Measurements from ENCODE around the gene MADCAM1. TPM values are rescaled to one million over a fixed set of nuclear protein-coding genes. Genes with fewer than 3 reads are reported as not detected.
A peak's percentile ranks its signal among the peaks of the same experiment; 100 is the strongest.

Gene MADCAM1
- total and polyA plus RNA-seq, 2 experiments from 2014 or later: 2.9 to 4.0 TPM

DNA sequence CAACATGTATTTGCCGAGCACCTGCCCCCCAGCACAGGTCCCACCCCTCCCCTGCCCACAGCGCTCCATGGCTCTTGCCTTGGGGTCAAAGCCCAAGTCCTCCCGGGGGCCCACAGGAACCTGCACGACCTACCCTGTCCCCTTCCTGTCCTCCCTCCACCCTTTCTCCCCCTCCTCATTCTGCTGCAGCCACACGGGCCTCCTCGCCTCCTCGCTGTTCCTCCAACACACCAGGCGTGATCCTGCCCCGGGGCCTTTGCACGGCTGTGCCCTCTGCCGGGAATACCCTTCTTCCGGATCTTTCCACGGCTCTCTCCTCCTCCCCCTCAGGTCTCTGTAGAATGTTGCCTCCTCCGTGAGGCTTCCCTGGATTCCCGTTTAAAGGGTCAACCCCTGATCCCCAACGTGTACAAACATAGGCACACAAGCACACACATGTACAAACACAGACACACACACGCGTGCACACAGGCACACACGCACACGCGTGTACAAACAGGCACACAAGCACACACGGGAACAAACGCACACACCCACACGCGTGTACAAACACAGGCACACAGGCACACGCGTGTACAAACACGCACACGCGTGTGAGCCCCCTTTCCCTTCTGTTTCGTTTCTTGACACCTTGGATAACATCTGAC is 2.8 kb downstream of the MADCAM1 start:
- WGBS (ENCODE audit: low lambda C conversion rate, missing lambda C conversion rate): 92% methylated on average over 27 of the region's 31 CpGs
- H3K9me3 ChIP-seq (ENCODE audit: low read depth): no peaks in the 10 kb centered on the region
- no peaks in the 10 kb centered on the region for H3K4me1 ChIP-seq (ENCODE audit: insufficient read depth)
- DNase-seq (ENCODE audit: low spot score): peak; percentile 4
- H2AFZ ChIP-seq: no peak overlapping the region
- H3K4me2 ChIP-seq: no peak overlapping the region
- no peaks in the 10 kb centered on the region for H3K79me2 ChIP-seq
- no peaks in the 10 kb centered on the region for H3K36me3 ChIP-seq (replicated peaks; ENCODE audit: insufficient read depth, low read depth)
- no peak overlapping the region for H3K4me3 ChIP-seq
- TF ChIP-seq, protein P1, sequence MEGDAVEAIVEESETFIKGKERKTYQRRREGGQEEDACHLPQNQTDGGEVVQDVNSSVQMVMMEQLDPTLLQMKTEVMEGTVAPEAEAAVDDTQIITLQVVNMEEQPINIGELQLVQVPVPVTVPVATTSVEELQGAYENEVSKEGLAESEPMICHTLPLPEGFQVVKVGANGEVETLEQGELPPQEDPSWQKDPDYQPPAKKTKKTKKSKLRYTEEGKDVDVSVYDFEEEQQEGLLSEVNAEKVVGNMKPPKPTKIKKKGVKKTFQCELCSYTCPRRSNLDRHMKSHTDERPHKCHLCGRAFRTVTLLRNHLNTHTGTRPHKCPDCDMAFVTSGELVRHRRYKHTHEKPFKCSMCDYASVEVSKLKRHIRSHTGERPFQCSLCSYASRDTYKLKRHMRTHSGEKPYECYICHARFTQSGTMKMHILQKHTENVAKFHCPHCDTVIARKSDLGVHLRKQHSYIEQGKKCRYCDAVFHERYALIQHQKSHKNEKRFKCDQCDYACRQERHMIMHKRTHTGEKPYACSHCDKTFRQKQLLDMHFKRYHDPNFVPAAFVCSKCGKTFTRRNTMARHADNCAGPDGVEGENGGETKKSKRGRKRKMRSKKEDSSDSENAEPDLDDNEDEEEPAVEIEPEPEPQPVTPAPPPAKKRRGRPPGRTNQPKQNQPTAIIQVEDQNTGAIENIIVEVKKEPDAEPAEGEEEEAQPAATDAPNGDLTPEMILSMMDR (IDR thresholded peaks at IDR 0.05; ENCODE audit: poor library complexity): no peak
- TF ChIP-seq EZH2phosphoT487 (IDR thresholded peaks at IDR 0.05; ENCODE audit: low read depth, severe bottlenecking, unreplicated experiment) (no peak), EZH2 (IDR thresholded peaks at IDR 0.05; ENCODE audit: borderline replicate concordance) (no peak)
- H3K27ac ChIP-seq: no peak overlapping the region
- H3K27me3 ChIP-seq: peaks cover 22% of the 10 kb centered on the region
- no peaks in the 10 kb centered on the region for H3K9me2 ChIP-seq (replicated peaks; ENCODE audit: insufficient read depth)
- H4K20me1 ChIP-seq (ENCODE audit: insufficient read depth, poor library complexity, severe bottlenecking): no peaks in the 10 kb centered on the region

DNA sequence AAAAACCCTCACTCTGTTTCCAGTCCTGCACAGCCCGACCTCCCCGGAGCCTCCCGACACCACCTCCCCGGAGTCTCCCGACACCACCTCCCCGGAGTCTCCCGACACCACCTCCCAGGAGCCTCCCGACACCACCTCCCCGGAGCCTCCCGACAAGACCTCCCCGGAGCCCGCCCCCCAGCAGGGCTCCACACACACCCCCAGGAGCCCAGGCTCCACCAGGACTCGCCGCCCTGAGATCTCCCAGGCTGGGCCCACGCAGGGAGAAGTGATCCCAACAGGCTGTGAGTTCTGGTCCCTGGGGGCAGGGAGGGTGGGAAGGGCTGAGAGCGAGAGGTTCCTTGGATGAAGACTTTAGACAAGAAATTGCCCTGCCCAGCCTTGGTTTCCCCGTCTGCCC is 5.4 kb downstream of the MADCAM1 start:
- no peak overlapping the region for H3K4me2 ChIP-seq
- no peak overlapping the region for H3K4me3 ChIP-seq
- H2AFZ ChIP-seq: no peak overlapping the region
- H3K27ac ChIP-seq: no peak overlapping the region
- WGBS (ENCODE audit: low lambda C conversion rate, missing lambda C conversion rate): 85% methylated on average over 7 of the region's 17 CpGs
- H3K4me1 ChIP-seq (ENCODE audit: insufficient read depth): peaks cover 6% of the 10 kb centered on the region
- H3K9me3 ChIP-seq (ENCODE audit: low read depth): no peaks in the 10 kb centered on the region
- no peaks in the 10 kb centered on the region for H4K20me1 ChIP-seq (ENCODE audit: insufficient read depth, poor library complexity, severe bottlenecking)
- H3K36me3 ChIP-seq (replicated peaks; ENCODE audit: insufficient read depth, low read depth): no peaks in the 10 kb centered on the region
- TF ChIP-seq EZH2phosphoT487 (IDR thresholded peaks at IDR 0.05; ENCODE audit: low read depth, severe bottlenecking, unreplicated experiment) (no peak), EZH2 (IDR thresholded peaks at IDR 0.05; ENCODE audit: borderline replicate concordance) (no peak)
- TF ChIP-seq, protein P1 (IDR thresholded peaks at IDR 0.05; ENCODE audit: poor library complexity): no peak
- no peaks in the 10 kb centered on the region for H3K79me2 ChIP-seq
- peaks cover 18% of the 10 kb centered on the region for H3K27me3 ChIP-seq
- peak; percentile 11 for DNase-seq (ENCODE audit: low spot score)
- H3K9me2 ChIP-seq (replicated peaks; ENCODE audit: insufficient read depth): no peaks in the 10 kb centered on the region

DNA sequence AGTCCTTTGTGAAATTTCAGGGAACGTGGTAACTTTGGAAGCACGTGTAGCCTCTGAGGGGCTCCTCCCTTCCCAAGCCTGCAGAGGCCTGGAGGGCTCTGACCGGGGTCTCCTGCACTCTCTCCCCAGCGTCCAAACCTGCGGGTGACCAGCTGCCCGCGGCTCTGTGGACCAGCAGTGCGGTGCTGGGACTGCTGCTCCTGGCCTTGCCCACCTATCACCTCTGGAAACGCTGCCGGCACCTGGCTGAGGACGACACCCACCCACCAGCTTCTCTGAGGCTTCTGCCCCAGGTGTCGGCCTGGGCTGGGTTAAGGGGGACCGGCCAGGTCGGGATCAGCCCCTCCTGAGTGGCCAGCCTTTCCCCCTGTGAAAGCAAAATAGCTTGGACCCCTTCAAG is 8.3 kb downstream of the MADCAM1 start:
- H3K9me3 ChIP-seq (ENCODE audit: low read depth): no peaks in the 10 kb centered on the region
- H3K9me2 ChIP-seq (replicated peaks; ENCODE audit: insufficient read depth): no peaks in the 10 kb centered on the region
- H3K79me2 ChIP-seq: peaks cover 19% of the 10 kb centered on the region
- no peak overlapping the region for H3K4me3 ChIP-seq
- 94% methylated on average over 14 of the region's 14 CpGs for WGBS (ENCODE audit: low lambda C conversion rate, missing lambda C conversion rate)
- peaks cover under 1% of the 10 kb centered on the region for H3K27me3 ChIP-seq
- H3K4me1 ChIP-seq (ENCODE audit: insufficient read depth): peaks cover 13% of the 10 kb centered on the region
- no peak overlapping the region for H3K4me2 ChIP-seq
- H3K27ac ChIP-seq: no peak overlapping the region
- DNase-seq (ENCODE audit: low spot score): peak; percentile 3
- H3K36me3 ChIP-seq (replicated peaks; ENCODE audit: insufficient read depth, low read depth): no peaks in the 10 kb centered on the region
- TF ChIP-seq EZH2phosphoT487 (IDR thresholded peaks at IDR 0.05; ENCODE audit: low read depth, severe bottlenecking, unreplicated experiment): no peak
- TF ChIP-seq, protein P1 (IDR thresholded peaks at IDR 0.05; ENCODE audit: poor library complexity): no peak
- no peak for TF ChIP-seq EZH2 (IDR thresholded peaks at IDR 0.05; ENCODE audit: borderline replicate concordance)
- no peak overlapping the region for H2AFZ ChIP-seq
- H4K20me1 ChIP-seq (ENCODE audit: insufficient read depth, poor library complexity, severe bottlenecking): no peaks in the 10 kb centered on the region

Data from hepatocyte (in vitro differentiated cells).